ENCODE measurements around the gene P2RX2. TPM values are rescaled to one million over a fixed set of nuclear protein-coding genes. Genes with fewer than 3 reads are reported as not detected.

The P2RX2 gene
- total and polyA plus RNA-seq, 3 donors from 2014 or later, result 2.2 to 3.0 (median 2.7) TPM

DNA sequence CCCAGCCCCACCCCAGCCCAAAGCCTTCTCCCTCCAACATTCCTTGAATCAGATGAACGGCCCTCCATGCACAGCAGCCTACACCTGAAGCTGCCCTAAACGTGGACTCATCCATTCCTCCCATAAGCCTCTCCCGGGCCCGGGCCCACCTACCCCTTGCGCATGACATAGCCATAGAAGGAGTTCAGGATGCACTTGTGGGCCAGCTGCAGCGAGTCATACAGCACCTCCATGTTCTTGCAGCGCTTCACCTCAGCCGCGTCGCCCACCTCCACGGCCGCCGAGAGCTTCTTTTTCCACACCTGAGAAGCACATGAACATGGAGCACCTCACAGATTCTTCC is 46.5 kb downstream of the P2RX2 start:
- no peak overlapping the region for H3K4me3 ChIP-seq
- TF ChIP-seq, protein P1, sequence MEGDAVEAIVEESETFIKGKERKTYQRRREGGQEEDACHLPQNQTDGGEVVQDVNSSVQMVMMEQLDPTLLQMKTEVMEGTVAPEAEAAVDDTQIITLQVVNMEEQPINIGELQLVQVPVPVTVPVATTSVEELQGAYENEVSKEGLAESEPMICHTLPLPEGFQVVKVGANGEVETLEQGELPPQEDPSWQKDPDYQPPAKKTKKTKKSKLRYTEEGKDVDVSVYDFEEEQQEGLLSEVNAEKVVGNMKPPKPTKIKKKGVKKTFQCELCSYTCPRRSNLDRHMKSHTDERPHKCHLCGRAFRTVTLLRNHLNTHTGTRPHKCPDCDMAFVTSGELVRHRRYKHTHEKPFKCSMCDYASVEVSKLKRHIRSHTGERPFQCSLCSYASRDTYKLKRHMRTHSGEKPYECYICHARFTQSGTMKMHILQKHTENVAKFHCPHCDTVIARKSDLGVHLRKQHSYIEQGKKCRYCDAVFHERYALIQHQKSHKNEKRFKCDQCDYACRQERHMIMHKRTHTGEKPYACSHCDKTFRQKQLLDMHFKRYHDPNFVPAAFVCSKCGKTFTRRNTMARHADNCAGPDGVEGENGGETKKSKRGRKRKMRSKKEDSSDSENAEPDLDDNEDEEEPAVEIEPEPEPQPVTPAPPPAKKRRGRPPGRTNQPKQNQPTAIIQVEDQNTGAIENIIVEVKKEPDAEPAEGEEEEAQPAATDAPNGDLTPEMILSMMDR (IDR thresholded peaks at IDR 0.05), result no peak
- TF ChIP-seq POLR2A (IDR thresholded peaks at IDR 0.05), result no peak
- DNase-seq, result no peak
- no peaks in the 10 kb centered on the region for H3K4me1 ChIP-seq
- no peak overlapping the region for H3K27ac ChIP-seq
- WGBS, 2 donors, result 90 to 97% methylated on average over 13 of the region's 13 CpGs
- no peaks in the 10 kb centered on the region for H3K36me3 ChIP-seq (ENCODE audit: low read depth, missing control alignments)
- no peaks in the 10 kb centered on the region for H3K27me3 ChIP-seq
- intact Hi-C loops (cut with DNase I; ENCODE audit: low total_unique reads), result no loop called here
- H3K9me3 ChIP-seq, result no peaks in the 10 kb centered on the region

DNA sequence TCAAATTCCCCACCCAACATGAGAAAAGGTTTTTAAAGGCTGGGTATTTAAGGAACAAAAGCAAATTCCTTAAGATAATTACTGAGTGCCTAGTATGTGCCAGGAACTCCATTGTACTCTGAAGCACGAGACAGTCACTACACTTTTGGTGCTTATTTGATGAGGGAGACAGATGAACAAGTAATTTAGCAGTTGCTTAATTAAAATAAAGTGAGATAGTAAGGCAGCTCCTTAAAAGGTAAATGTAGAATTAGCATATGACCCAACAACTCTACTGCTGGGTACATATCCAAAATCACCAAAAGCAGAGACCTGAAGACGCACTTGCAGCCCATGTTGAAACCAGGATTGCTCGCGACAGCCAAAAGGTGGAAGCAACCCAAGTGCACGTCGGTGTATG is 47.2 kb downstream of the P2RX2 start:
- no peak for TF ChIP-seq POLR2A (IDR thresholded peaks at IDR 0.05)
- TF ChIP-seq, protein P1 (IDR thresholded peaks at IDR 0.05), result no peak
- intact Hi-C loops (cut with DNase I; ENCODE audit: low total_unique reads), result no loop called here
- Histone ChIP-seq H3K27me3 (no peaks in the 10 kb centered on the region), H3K9me3 (no peaks in the 10 kb centered on the region), H3K27ac (no peak overlapping the region), H3K4me3 (no peak overlapping the region), H3K4me1 (no peaks in the 10 kb centered on the region), H3K36me3 (ENCODE audit: low read depth, missing control alignments) (no peaks in the 10 kb centered on the region)
- WGBS, 2 donors, result 90 to 97% methylated on average over 6 of the region's 6 CpGs
- no peak for DNase-seq

DNA sequence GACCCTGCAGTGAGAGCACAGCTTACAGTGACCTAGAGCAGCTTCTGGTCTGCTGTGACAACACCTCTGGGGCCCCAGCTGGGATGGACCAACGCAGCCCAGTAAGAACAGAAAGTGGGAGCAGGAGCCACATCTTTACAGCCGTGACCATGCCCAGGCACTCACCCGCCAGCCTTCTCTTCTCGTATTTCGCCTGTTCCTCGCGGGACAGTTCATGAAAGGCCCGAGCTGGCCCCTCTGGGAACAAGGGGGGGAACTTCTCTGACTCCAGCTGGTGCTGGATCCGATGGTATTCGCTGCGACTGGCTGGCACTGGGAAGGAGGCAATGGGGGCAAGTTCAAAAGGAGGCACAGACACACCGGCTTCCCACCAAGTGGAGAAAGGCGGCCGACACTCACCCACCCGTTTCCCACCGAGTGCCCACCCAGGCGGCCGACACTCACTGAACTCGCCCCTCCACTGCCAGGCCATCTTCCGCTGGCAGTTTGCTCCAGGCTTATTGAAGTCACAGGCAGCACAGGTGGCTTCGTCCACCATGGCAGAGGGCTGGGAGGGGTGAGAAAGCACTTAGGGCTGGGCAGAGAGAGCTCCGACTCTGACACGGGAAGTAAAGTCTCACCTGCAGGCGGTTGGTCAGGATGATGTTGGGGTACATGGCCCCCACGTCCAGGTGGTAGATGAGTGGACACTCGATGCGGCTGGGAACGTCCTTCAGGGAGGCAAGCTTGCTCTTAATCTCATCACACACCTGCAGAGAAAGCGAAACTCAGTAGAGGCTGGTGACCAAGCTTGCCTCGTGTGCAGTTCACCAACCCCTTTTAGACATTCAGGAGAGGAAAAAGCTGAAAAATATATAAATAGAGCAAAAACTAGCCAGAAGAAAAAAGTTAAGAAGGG is 49.9 kb downstream of the P2RX2 start:
- Histone ChIP-seq H3K9me3 (no peaks in the 10 kb centered on the region), H3K27me3 (no peaks in the 10 kb centered on the region), H3K36me3 (ENCODE audit: low read depth, missing control alignments) (no peaks in the 10 kb centered on the region), H3K27ac (no peak overlapping the region), H3K4me1 (no peaks in the 10 kb centered on the region), H3K4me3 (no peak overlapping the region)
- DNase-seq, result no peak
- WGBS, 2 donors, result 91 to 96% methylated on average over 30 of the region's 30 CpGs
- intact Hi-C loops (cut with DNase I; ENCODE audit: low total_unique reads), result no loop called here
- TF ChIP-seq POLR2A (IDR thresholded peaks at IDR 0.05), result no peak
- TF ChIP-seq, protein P1 (IDR thresholded peaks at IDR 0.05), result no peak

DNA sequence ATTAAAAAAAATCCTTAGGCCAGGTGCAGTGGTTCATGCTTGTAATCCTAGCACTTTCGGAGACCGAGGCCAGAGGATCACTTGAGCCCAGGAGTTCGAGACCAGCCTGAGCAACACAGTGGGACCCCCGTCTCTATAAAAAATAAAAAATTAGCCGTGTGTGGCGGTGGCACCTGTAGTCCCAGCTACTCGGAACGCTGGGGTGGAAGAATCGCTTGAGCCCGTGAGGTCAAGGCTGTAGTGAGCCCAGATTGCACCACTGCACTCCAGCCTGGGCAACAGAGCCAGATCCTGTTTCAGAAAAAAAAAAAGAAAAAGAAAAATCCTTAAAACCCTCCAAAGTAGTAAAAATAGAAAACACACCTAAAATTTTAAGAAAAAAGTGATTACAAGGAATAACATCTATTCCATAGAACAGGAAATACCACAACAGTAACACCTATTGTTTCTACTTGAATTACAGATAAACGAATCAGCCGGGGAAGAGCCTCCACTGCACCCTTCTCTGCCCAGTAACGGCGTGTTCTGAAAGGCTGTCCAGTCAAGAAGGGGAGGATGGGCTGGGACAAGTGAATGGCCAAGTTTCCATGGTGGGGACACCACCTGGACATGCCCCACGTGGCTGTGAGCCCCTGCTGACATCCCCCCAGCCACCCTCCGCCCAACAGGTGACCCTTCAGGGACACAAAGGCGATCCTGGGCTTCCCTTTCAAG is 50.7 kb downstream of the P2RX2 start:
- DNase-seq, result no peak
- H3K27me3 ChIP-seq, result no peaks in the 10 kb centered on the region
- H3K4me1 ChIP-seq, result no peaks in the 10 kb centered on the region
- H3K36me3 ChIP-seq (ENCODE audit: low read depth, missing control alignments), result no peaks in the 10 kb centered on the region
- 88% methylated on average over 17 of the region's 17 CpGs for whole genome bisulfite sequencing, 2 donors
- no peak overlapping the region for H3K27ac ChIP-seq
- intact Hi-C loops (cut with DNase I; ENCODE audit: low total_unique reads), result no loop called here
- no peak overlapping the region for H3K4me3 ChIP-seq
- no peak for TF ChIP-seq POLR2A (IDR thresholded peaks at IDR 0.05)
- TF ChIP-seq, protein P1 (IDR thresholded peaks at IDR 0.05), result no peak
- H3K9me3 ChIP-seq, result no peaks in the 10 kb centered on the region

Small RNAs within 50 kb of the gene (microRNA-seq; reads per million reads assigned to microRNA genes)
- gene MIR6763 (ENCODE audit: borderline number of aligned reads in 2 of 2, borderline replicate concordance in 1 of 2), result 0 to 1.4 reads per million in 2 donors

Small RNAs within 50 kb of the gene (small RNA-seq; reads per million reads assigned to genes)
- gene MIR6763, result 0 reads per million in 2 donors

Other genes starting within 250 kb of the P2RX2 start
- gene FBRSL1, start 128.6 kb upstream of the P2RX2 start, total RNA-seq, result 10 to 100 TPM; 88.3 to 98.9 TPM
- 51.1 TPM for gene FBRSL1, start 128.6 kb upstream of the P2RX2 start, polyA plus RNA-seq (ENCODE audit: insufficient read depth, low read depth, low replicate concordance)
- under 1 TPM in 1 of 2 donors, not detected in 1; 0.81 TPM for gene LRCOL1, start 8.2 kb upstream of the P2RX2 start, total RNA-seq
- gene LRCOL1, start 8.2 kb upstream of the P2RX2 start, polyA plus RNA-seq (ENCODE audit: insufficient read depth, low read depth, low replicate concordance), result 1.6 TPM
- gene POLE, start 68.6 kb downstream of the P2RX2 start, total RNA-seq, result 100 to 1,000 TPM; 123 to 288 TPM
- gene POLE, start 68.6 kb downstream of the P2RX2 start, polyA plus RNA-seq (ENCODE audit: insufficient read depth, low read depth, low replicate concordance), result 76.8 TPM
- 10 to 100 TPM; 16.0 to 26.5 TPM for gene PXMP2, start 68.8 kb downstream of the P2RX2 start, total RNA-seq
- gene PXMP2, start 68.8 kb downstream of the P2RX2 start, polyA plus RNA-seq (ENCODE audit: insufficient read depth, low read depth, low replicate concordance), result 13.5 TPM
- gene PGAM5, start 92.1 kb downstream of the P2RX2 start, total RNA-seq, result 10 to 100 TPM; 40.9 to 48.0 TPM
- 37.2 TPM for gene PGAM5, start 92.1 kb downstream of the P2RX2 start, polyA plus RNA-seq (ENCODE audit: insufficient read depth, low read depth, low replicate concordance)
- 100 to 1,000 TPM; 103 to 120 TPM for gene ANKLE2, start 143.1 kb downstream of the P2RX2 start, total RNA-seq
- gene ANKLE2, start 143.1 kb downstream of the P2RX2 start, polyA plus RNA-seq (ENCODE audit: insufficient read depth, low read depth, low replicate concordance), result 204 TPM
- gene GOLGA3, start 210.1 kb downstream of the P2RX2 start, total RNA-seq, result 10 to 100 TPM; 72.3 to 95.2 TPM
- 30.4 TPM for gene GOLGA3, start 210.1 kb downstream of the P2RX2 start, polyA plus RNA-seq (ENCODE audit: insufficient read depth, low read depth, low replicate concordance)